GM06990 (cell line): ENCODE measurements around the gene CALHM1.

Experiments used
- DNase-seq: peaks from one replicate; pipeline ENCODE4 v3.0.0-alpha.2; 2011; ENCODE audit not compliant: insufficient read length; ENCODE audit errors: extremely low read depth
- H3K27me3 ChIP-seq: replicated peaks from 2 replicates; pipeline ENCODE4 v1.6.0; 2011; ENCODE audit warnings: low read length; ENCODE audit not compliant: control insufficient read depth, insufficient read depth
- H3K36me3 ChIP-seq: 2 replicates; pipeline ENCODE4 v1.5.1; 2011; ENCODE audit warnings: low read length; ENCODE audit not compliant: control insufficient read depth, insufficient read depth
- H3K4me3 ChIP-seq: replicated peaks from 2 replicates; pipeline ENCODE4 v1.5.1; 2011; ENCODE audit warnings: low read depth, mild to moderate bottlenecking, control low read depth, low read length
- CTCF ChIP-seq: IDR thresholded peaks from 2 replicates; pipeline ENCODE4 v1.5.1; 2011; ENCODE audit warnings: low read length, control low read depth, mild to moderate bottlenecking, inconsistent platforms; ENCODE audit not compliant: insufficient read depth, poor library complexity, severe bottlenecking

Gene CALHM1

GRCh38 chr10:103457176-103457712 lies 1.5 kb downstream of the CALHM1 start:
- Histone ChIP-seq H3K36me3 (no peaks in the 10 kb centered on the region), H3K4me3 (no peak overlapping the region), H3K27me3 (no peaks in the 10 kb centered on the region)
- DNase-seq = no peak
- no peak for TF ChIP-seq CTCF

- H3K27me3 ChIP-seq = no peaks in the 10 kb centered on the region
- no peak overlapping the region for H3K4me3 ChIP-seq
- no peaks in the 10 kb centered on the region for H3K36me3 ChIP-seq
- no peak for DNase-seq
- no peak for TF ChIP-seq CTCF
Measured at GRCh38 chr10:103456074-103456660, 2.5 kb downstream of the CALHM1 start.

GRCh38 chr10:103455235-103455634 lies 3.5 kb downstream of the CALHM1 start:
- H3K4me3 ChIP-seq = no peak overlapping the region
- H3K36me3 ChIP-seq = no peaks in the 10 kb centered on the region
- no peaks in the 10 kb centered on the region for H3K27me3 ChIP-seq
- no peak for TF ChIP-seq CTCF
- no peak for DNase-seq

GRCh38 chr10:103454026-103454425 lies 4.7 kb downstream of the CALHM1 start:
- H3K27me3 ChIP-seq = no peaks in the 10 kb centered on the region
- TF ChIP-seq CTCF = no peak
- DNase-seq = no peak
- H3K4me3 ChIP-seq = no peak overlapping the region
- H3K36me3 ChIP-seq = peaks cover 5% of the 10 kb centered on the region

GRCh38 chr10:103452506-103453230 lies 6.0 kb downstream of the CALHM1 start:
- Histone ChIP-seq H3K4me3 (peak overlapping the region; percentile 79), H3K36me3 (peaks cover 9% of the 10 kb centered on the region), H3K27me3 (no peaks in the 10 kb centered on the region)
- no peak for TF ChIP-seq CTCF
- DNase-seq = no peak
